ENCODE data around the gene DISP3. TPM values are rescaled to one million over a fixed set of nuclear protein-coding genes. Genes with fewer than 3 reads are reported as not detected.

The DISP3 gene
- total RNA-seq, 1 donor from 2014 or later, result 0.34 TPM

DNA sequence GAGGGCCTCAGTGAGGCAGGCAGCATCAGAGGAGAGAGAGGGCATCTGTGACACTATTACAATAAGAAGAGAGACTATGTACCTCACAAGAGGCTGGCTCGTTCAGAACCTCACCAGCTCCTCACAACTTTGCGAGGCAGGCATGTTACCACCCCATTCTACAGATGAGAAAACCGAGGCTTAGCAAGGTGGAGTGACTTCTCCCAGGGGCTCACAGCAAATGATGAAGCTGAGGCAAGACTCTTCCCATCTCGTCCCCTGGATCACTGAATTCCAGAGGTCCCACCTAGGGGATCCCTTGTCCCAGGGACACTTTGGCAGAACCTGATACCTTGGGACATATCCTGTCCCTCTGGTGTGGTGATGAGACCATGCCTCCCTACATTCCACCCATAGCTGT, 64.4 kb downstream of the DISP3 start:
- DNase-seq (ENCODE audit: low spot score), result no peak

DNA sequence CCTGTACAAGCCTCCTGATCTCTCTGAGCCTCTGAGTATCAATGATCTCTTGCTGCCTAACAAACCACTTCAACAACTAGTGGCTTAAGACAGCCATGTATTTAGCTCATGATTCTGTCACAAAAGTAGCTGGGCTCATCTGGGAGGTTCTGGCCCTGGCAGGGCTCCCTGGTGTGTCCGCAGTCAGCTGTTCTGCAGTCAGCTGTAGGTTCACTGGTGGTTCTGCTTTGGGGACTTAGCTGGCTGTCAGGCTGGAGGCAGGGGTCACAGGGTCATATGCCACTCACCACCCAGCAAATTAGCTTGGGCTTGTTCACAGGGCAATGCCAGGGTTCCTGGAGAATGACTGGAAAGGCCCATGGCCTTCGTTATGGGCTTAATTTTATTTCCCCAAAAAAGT, 64.8 kb downstream of the DISP3 start:
- DNase-seq (ENCODE audit: low spot score), result no peak

DNA sequence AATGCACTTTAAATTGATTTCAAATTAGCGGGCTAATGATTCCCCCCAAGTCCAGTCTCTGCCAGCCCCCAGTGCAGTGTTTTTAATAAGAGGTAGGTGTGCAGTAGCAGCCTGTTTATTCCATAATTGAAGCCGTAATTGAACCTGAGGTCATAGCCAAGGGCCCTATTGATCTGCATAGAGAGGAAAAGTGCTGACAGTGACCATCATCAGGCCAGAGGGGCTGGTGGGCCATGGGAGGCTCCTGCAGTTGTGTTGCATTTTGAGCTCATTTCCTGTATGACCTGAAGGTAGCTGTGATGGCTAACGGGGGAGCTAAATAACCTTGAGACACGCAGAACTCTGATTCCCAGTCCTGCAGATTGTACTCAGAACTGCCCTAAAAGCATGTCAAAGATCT, 67.5 kb downstream of the DISP3 start:
- no peak for DNase-seq (ENCODE audit: low spot score)

DNA sequence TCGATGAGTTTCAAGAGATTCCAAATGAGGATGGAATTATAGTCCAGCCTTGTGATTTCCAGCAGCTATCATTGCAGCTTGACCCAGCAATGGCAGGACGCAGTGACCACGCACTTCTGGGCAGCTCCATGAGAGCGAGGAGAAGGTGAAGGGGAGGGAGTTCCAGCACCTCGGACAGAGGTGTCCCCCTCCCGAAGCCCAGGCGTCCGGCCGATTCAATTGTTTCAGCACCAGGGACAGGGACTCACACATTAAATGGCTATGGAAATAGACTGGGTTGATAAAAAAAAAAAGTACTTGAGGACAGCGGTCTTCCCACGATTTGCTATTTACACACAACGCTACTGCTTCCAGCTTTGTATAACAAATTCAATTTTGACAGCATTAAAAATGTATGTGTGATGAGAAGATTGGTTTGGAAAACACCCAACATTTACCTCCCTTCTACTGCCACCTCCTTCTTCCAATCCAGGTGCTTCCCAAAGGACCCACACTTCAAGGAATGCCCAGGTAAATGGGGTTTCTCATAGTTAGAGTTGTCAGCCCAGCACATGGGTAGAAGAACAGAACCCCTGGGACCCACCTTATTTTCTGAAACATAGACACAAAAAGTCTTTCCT, 71.8 kb downstream of the DISP3 start:
- no peak for DNase-seq (ENCODE audit: low spot score)

DNA sequence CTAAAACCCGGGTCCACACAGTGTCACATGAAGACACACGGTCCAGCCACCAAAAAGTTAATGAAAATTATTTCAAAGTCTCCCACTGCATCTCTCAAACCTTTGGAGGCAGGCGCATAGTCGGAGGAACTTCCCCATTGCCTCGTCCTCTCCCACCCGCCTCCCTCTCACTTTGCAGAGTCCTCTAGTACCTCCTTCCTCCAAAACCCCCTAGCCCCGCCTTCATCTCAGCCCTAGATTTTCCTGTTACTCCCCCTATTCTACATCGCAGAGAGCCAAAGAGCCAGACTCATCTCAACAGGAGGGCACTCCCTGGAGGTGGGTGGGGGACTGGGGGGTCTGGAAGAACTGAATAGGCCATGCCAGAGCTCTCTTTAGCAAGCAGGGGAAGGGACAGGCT, 79.3 kb downstream of the DISP3 start:
- no peak for DNase-seq (ENCODE audit: low spot score)

DNA sequence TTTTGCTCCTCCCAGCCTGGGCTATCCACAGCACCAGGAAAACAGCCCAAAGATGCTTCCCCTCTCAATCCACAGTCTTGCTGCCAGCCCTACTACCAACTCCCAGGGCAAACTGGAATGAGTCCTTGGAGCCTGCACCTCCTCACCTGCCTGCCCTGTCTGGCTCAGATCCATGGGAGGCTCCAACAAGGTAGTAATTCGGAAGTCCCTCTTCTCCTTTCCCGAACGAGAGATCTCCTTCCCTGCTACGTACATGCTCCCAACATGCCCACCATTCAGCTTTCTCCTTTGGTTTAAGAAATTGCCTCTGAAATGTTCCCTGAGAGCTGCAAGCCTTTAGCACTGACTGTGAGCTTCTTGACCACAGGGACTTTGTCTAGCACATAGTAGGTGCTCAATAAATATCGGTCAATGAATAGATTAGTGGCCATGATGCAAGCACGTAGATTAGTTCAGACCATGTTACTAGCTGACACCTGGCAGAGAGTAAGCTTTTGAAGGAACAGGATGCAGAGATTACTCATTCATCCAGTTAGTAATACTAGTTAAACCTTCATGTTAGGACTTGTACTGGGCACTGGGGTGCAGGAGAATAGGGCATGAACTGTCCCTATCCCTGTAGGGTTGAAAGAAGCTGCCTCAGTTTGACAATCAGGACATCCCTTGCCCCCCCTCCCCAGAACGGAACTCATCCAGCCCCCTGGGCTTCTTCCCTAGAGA, 80.1 kb downstream of the DISP3 start:
- no peak for DNase-seq (ENCODE audit: low spot score)

DNA sequence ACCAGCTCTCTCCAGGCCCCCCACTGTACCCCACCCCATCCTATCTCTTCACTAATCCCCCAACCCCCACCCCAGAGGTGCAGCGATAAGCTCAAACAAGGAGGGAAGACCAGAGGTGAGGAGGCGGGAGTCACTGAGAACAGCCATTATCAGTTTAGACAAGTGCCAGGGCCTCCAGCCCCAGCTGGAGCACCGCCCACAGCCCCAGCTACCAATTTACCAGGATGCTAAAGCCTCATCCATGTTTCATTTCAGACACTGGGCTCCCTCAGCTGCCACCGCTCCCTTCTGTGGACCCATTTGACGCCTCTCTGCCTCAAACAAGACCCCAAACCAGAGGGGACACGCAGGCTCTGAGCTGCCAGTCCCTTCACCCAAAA, 80.6 kb downstream of the DISP3 start:
- no peak for DNase-seq (ENCODE audit: low spot score)

DNA sequence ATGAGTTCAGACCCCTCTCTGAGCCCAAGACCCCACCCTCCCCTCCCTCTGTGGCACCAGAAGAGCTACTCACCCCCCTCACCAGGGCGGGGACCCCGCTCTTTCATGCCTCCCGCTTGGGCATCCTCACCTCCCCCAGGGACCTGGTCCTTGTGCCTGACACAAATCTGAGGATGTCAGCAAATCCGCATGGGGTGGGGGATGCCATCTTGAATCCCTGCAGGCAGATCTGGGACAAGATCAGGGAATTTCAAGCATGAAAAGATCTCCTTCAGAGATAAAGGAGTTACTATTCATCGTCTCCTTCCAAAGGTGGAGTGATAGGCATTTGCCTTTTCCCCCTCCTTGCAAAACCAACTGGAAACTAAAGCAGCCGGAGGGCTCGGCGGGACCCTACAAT, 81.1 kb downstream of the DISP3 start:
- DNase-seq (ENCODE audit: low spot score), result no peak

DNA sequence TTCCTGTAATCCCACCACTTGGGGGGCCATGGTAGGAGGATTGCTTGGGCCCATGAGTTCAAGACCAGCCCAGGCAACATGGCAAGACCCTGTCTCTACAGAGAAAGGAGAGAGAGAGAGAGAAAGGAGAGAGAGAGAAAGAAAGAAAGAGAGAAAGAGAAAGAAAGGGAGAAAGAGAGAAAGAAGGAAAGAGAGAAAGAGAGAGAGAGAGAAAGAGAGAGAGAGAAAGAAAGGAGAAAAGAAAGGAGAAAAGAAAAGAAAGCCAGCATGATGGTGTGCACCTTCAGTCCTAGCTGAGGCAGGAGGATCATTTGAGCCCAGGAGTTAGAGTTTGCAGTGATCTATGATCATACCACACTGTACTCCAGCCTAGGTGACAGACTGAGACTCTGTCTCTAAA, 82.8 kb downstream of the DISP3 start:
- DNase-seq (ENCODE audit: low spot score), result no peak

DNA sequence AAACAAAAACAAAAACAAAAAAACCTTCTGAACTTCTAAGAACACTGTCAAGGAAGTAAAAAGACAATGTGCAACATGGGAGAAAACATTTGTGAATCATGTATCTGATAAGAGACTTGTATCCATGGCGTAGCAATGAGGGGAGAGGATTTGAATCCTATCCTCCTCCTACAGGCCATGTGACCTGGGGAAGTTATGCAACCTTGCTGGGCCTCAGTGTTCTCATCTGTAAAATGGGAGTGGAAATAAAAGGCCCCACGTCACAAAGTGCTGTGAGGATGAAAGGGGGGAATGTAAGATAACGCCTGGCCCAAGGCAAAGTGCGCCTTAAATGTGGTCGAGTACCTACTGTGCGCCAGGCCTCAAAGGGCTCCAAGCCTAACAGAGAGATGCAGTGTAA, 83.7 kb downstream of the DISP3 start:
- no peak for DNase-seq (ENCODE audit: low spot score)

DNA sequence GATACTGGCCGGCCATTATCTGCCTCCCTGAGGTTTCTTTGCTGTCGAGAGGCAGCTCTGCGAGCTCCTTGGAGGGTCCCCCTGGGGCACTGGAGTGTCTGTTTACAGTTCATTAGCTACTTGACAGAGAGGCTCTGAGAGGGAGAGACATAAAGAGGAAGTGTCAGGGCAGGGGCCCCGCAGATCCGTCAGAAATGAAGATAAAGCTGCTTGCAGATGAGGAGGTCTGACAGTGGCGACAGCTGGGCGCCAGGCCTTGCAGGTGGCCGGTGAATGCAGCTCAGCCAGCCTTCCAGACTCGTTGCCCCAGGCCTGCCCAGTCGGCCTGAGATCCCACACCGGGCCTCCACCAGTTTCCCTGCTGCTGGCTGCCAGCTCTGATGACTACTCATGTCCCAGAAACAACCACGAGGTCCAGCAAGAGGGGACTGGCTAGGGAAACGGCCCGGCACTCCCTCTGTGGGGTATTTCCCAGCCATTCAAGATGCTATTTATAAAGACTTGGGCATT, 84.7 kb downstream of the DISP3 start:
- DNase-seq (ENCODE audit: low spot score), result no peak

DNA sequence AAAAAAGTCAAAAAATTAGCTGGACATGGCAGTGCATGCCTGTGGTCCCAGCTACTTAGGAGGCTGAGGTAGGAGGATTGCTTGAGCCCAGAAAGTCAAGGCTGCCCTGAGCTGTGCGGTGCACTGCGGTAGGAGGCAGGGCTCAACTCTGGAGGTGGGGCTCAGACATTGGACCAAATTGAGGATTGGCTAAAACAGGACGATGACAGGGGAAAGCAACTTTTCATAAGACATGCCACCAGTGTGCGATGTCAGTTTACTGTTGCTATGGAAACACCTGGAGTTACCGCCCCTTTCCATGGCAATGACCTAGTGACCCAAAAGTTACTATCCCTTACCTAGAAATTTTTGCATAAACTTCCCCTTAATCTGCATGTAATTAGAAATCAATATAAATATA, 85.3 kb downstream of the DISP3 start:
- DNase-seq (ENCODE audit: low spot score), result no peak

DNA sequence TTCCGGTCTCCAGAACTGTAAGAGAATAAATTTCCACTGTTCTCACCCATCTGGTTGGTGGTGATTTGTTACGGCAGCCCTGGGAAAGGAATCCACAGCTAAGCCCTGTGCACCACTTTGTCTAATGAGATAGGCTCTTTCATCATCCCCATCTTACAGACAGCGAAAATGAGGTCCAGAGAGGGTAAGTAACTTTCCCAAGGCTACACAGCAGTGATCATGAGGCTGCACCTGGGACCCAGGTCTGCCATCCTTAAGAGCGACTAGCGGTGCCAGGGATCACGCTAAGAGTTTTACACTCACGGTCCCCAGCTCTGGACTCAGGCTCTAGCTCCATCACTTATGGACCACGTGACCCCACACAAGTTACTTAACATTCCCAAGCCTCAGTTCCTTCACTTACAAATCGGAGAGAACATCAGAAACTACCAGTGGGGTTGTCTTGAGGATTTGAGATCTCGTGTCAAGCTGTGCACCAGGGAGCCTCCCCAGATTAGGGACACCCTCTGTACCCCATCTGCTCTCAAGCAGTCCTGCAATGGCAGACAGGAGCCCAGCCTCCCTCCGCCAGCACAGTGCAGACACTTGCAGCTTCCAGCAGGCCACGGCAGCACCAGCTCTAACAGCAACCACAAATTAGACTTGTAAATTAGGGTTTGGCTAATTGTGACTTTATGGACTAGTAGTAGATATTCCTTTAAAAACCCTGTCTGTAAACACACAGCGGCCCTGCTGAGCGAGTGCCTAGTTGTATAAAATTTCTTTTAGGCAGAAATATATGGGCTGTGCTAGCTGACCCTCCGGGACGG, 87.3 kb downstream of the DISP3 start:
- DNase-seq (ENCODE audit: low spot score), result no peak

DNA sequence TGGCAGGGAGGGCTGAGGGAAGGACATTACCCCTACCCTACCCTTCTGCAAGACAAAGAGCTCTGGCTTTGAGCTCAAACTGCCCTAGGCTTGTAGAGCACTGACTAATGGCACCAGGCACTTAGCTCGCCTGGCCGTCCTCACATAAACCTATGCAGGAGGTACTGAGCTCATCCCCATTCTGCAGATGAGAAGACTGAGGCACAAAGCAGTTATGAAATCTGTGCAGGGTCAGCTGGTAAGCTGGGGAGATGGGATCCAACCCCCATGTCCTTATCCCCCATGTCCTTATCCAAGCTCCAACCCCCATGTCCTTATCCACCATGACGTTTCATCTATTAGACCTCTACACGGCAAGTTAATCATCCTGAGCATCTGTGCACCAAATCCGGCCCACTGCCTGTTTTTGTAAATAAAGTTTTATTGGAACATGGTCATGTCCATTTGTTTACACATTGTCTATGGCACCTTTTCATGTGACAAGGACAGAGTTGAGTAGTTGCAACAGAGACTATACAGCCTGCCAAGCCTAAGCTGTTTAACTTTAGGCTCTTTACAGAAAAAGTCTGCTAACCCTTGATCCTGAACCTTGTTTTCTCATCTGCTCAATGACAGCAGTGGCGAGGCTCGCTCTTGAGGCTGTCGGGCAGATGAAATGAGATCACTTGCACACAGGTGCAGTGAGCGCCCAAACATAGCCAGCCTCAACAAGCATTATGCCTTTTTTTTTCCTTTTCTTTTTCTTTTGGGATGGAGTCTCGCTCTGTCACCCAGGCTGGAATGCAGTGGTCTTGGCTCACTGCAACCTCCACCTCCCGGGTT, 88.5 kb downstream of the DISP3 start:
- DNase-seq (ENCODE audit: low spot score), result no peak

DNA sequence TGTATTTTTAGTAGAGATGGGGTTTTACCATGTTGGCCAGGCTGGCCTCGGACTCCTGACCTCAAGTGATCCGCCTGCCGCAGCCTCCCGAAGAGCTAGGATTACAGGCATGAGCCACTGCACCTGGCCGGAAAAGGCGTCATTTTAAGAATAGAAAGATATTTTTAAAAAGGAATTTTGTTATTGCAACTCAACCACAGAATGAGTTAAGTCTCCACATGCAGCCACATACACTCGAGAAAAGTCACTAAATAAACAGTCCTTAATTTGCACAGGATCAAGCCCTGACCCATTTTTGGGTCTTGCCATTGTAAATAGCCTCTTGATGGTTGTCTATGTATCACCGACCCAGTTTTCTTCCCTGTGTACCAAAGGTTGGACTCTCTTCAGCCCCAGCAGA, 89.7 kb downstream of the DISP3 start:
- DNase-seq (ENCODE audit: low spot score), result no peak

DNA sequence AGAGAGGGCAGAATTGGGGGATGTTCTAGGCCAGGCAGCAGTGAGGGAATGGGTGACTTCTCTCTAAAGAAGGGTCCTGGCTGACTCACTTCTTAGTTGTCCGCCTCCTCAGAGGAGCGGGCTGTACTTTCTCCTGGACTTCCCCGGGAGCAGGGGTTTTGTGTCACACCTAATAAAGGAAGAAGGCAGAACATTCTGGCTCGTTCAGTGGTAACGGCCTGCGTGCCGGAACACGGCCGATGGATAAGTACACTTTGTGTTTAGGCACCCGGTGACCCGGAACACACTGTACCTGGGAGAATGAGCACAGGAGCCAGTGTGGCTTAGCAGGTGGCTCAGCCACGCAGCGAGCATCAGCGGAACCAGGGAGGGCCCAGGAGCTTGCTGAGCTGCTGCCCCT, 90.6 kb downstream of the DISP3 start:
- DNase-seq (ENCODE audit: low spot score), result no peak

DNA sequence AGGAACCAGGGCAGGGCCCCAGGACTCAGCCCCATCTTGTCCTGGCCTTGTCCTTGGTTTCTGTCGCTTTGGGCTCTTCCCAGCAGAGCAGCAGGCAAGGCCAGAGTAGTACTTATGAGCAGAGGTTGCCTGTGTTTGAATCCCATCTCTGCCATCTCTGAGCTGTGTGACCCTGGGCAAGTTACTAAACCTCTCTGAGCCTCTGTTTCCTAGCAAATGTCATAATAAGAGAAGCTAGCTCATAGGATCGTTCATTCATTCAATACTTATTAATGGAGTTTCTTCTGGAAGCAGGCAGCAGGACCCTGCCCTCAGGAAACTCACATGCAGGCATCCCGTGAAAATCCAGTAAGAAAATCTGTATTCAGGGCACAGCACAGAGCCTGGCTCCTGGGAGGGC, 91.0 kb downstream of the DISP3 start:
- no peak for DNase-seq (ENCODE audit: low spot score)

DNA sequence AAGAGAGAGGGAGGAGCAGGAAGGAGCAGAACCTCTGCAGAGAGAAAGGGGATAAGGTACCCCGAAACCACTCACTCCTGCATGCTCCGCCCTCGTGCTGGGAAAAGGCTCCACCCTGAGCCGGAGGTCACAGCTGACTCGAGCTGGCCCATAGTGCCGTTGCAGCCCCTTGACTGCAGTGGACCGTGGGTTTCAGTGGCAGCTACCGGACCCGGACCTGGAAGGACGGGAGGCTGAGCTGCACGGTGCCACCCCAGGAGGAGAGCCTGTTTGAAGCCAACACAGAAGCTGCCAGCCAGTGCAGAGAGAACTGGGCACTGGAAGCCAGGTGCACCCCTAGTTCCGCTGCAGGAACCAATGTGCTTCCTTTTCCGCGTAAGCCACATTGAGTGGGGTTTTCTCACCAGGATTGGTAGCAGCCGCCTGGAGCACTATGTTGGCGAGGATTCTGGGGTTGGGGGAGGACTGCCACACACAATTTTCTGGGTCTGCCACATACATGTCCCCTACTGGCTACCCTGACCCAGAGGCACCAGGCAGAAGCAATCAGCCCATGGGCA, 91.9 kb downstream of the DISP3 start:
- DNase-seq (ENCODE audit: low spot score), result no peak

DNA sequence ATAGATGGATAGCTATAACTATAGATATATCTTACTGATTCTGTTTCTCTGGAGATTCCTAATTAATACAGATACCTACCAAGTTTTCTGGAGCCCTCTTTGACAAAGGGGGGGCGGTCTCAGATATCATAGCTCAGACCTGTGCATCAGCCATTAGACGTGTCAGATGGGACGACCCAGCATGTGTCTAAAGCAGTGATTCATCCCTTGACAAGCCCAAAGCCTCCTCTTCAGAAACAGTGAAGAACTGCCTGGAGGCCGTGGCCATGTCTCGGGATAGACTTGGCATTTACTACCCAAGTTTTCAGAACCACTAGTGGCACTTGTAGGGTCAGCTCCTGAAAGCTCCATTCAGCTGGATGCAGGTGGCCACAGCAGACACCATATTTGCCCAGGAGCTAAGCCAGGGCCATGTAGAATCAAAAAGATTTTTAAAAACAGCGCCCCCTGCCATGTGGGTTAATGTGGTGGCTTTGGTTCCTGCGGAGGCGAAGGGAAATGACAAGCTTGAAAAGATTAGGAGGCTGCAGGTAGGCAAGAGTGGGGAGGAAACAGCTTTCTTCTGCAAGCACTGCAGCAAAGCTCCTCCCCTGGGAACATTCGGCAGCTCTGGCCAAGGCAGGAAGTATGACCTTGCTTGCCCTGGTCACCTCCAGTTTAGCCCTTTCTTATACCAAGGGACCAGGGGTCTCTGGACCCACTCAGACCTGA, 93.1 kb downstream of the DISP3 start:
- DNase-seq (ENCODE audit: low spot score), result no peak

DNA sequence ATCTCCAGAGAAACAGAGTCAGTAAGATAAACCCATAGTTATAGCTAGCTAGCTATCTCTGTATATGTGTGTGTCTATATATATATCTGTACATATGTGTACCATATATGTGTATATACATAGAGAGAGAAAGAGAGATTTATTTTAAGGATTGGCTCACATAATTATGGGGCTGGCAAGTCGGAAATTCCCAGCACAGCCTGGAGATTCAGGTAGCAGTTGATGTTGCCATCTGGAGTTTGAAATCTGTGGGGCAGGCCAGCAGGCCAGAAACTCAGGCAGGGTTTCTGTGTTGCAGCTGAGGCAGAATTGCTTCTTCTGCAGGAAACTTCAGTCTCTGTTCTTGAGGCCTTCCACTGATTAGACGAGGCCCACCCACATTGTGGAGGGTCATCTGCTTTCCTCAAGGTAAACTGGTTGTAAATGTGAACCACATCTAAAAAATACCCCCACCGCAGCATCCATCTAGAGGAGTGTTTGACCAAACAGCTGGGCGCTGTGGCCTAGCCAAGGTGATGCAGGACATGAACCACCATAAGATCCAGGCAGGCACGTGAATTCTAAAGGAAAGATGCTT, 94.2 kb downstream of the DISP3 start:
- no peak for DNase-seq (ENCODE audit: low spot score)

DNA sequence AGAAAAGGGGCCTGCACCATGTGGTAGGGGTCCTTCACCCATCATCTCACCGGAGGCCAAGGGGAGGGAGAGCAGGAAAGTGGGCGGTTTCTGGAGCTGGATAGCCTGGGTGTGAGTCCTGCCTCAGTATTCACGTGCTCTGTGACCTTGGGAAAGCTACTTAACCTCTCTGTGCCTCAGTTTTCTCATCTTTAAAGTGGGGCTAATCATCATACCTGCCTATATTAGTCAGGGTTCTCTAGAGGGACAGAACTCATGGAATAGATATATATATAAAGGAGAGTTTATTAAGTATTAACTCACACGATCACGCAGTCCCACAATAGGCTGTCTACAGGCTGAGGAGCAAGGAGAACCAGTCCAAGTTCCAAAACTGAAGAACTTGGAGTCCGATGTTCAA, 96.6 kb downstream of the DISP3 start:
- no peak for DNase-seq (ENCODE audit: low spot score)
